H1 (cell line): ENCODE data around the gene NDUFA13. TPM values are rescaled to one million over a fixed set of nuclear protein-coding genes. Genes with fewer than 3 reads are reported as not detected.

Experiments
- CTCF ChIA-PET: fragments of 300-600 bp; sonication (Branson Sonifier 250); formaldehyde crosslinking; loops from one replicate; lab custom pipeline; 2021; ENCODE audit not compliant: partially characterized antibody; lab: Charles Lee
- POLR2A ChIA-PET: fragments of 300-600 bp; sonication (Branson Sonifier 250); formaldehyde crosslinking; loops from one replicate; lab custom pipeline; 2021; ENCODE audit warnings: inconsistent platforms; ENCODE audit not compliant: partially characterized antibody; lab: Charles Lee
- DNase-seq, 2 experiments: peaks; one replicate each; pipeline versions ENCODE4 v3.0.0 to v3.0.0-alpha.2; 2010 to 2022; ENCODE audit warnings: low spot score in 2 of 2, low read depth in 1 of 2, mixed read lengths in 1 of 2
- FAIRE-seq: peaks from 2 replicates; lab custom pipeline; 2011; peaks lifted over from hg19 to GRCh38; lab: Jason Lieb, UNC
- H2AFZ ChIP-seq: 2 replicates; pipeline ENCODE4 v1.8.1; 2012; ENCODE audit warnings: low read length, inconsistent platforms
- H2AK5ac ChIP-seq: 2 replicates; pipeline ENCODE4 v1.6.1; 2013; ENCODE audit warnings: low read depth, low read length
- H2BK120ac ChIP-seq: replicated peaks from 2 replicates; pipeline ENCODE3; 2013; ENCODE audit warnings: low read depth, low read length, inconsistent platforms
- H2BK12ac ChIP-seq: 2 replicates; pipeline ENCODE4 v1.6.1; 2013; ENCODE audit warnings: low read depth, low read length
- H2BK15ac ChIP-seq: 2 replicates; pipeline ENCODE4 v1.6.1; 2013; ENCODE audit warnings: low read length
- H2BK20ac ChIP-seq: 2 replicates; pipeline ENCODE4 v1.6.1; 2013; ENCODE audit warnings: low read length
- H2BK5ac ChIP-seq: 2 replicates; pipeline ENCODE4 v1.6.1; 2013; ENCODE audit warnings: low read depth, low read length
- H3K14ac ChIP-seq: 2 replicates; pipeline ENCODE4 v1.6.1; 2013; ENCODE audit warnings: inconsistent platforms; ENCODE audit not compliant: insufficient read length
- H3K18ac ChIP-seq: 2 replicates; pipeline ENCODE4 v1.6.1; 2013; ENCODE audit warnings: low read length; ENCODE audit errors: extremely low read depth
- H3K23ac ChIP-seq: 2 replicates; pipeline ENCODE4 v1.6.1; 2013; ENCODE audit warnings: inconsistent platforms; ENCODE audit not compliant: insufficient read length
- H3K23me2 ChIP-seq: 2 replicates; pipeline ENCODE4 v1.6.1; 2013; ENCODE audit warnings: low read depth, low read length
- H3K27ac ChIP-seq: 2 replicates; pipeline ENCODE4 v1.6.1; 2011; ENCODE audit warnings: low read depth, low read length, inconsistent platforms
- H3K27me3 ChIP-seq, 4 experiments: replicated peaks in 1 of 4; 1 replicate in 1 of 4; 2 replicates in 3 of 4; pipeline versions ENCODE4 v1.6.1 to v1.8.1; 2011 to 2013; ENCODE audit warnings: low read length in 3 of 4, mild to moderate bottlenecking in 3 of 4, inconsistent platforms in 2 of 4, mixed read lengths in 2 of 4, moderate library complexity in 1 of 4; ENCODE audit not compliant: control insufficient read depth in 3 of 4, insufficient read depth in 3 of 4; ENCODE audit errors: extremely low read depth in 1 of 4
- H3K36me3 ChIP-seq, 4 experiments: 2 replicates each; pipeline versions ENCODE4 v1.6.1 to v1.8.1; 2011 to 2013; ENCODE audit warnings: mild to moderate bottlenecking in 4 of 4, low read length in 3 of 4, moderate library complexity in 2 of 4, control low read depth in 1 of 4, inconsistent platforms in 1 of 4; ENCODE audit not compliant: insufficient read depth in 4 of 4, control insufficient read depth in 2 of 4
- H3K4ac ChIP-seq: replicated peaks from 2 replicates; pipeline ENCODE3; 2013; ENCODE audit warnings: low read length, low read depth, mixed read lengths, inconsistent platforms; ENCODE audit not compliant: insufficient read length
- H3K4me1 ChIP-seq, 4 experiments: replicated peaks in 1 of 4; 1 replicate in 1 of 4; 2 replicates in 3 of 4; pipeline versions ENCODE4 v1.6.1 to v1.8.1; 2011 to 2013; ENCODE audit warnings: low read length in 3 of 4, inconsistent platforms in 2 of 4, mixed read lengths in 1 of 4; ENCODE audit not compliant: insufficient read depth in 4 of 4, control insufficient read depth in 3 of 4
- H3K4me2 ChIP-seq, 2 experiments: 2 replicates each; pipeline versions ENCODE4 v1.6.1 to v1.8.1; 2011 to 2013; ENCODE audit warnings: low read depth in 2 of 2, low read length in 2 of 2, control low read depth in 1 of 2, inconsistent platforms in 1 of 2, mild to moderate bottlenecking in 1 of 2; ENCODE audit not compliant: insufficient read depth in 1 of 2
- H3K4me3 ChIP-seq, 4 experiments: fragments of 200-600, 300-600 bp in 1 of 4; sonication (generic), shearing (Covaris generic), sonication (Bioruptor Twin) in 1 of 4; 2 replicates each; pipeline versions ENCODE4 v1.5.1 to v1.8.1; 2011 to 2016; ENCODE audit warnings: low read length in 4 of 4, low read depth in 3 of 4, control low read depth in 2 of 4, inconsistent platforms in 2 of 4, mild to moderate bottlenecking in 2 of 4, mixed read lengths in 1 of 4, moderate library complexity in 1 of 4; ENCODE audit not compliant: insufficient read depth in 2 of 4; ENCODE audit errors: extremely low read depth in 1 of 4
- H3K56ac ChIP-seq: replicated peaks from 2 replicates; pipeline ENCODE3; 2013; ENCODE audit warnings: low read depth, mild to moderate bottlenecking, mixed read lengths, low read length, inconsistent platforms; ENCODE audit not compliant: insufficient read length
- H3K79me1 ChIP-seq: 2 replicates; pipeline ENCODE4 v1.6.1; 2013; ENCODE audit warnings: low read depth, low read length, control low read depth
- H3K79me2 ChIP-seq, 2 experiments: 2 replicates each; pipeline versions ENCODE4 v1.6.1 to v1.8.1; 2012 to 2013; ENCODE audit warnings: low read length in 2 of 2, mild to moderate bottlenecking in 2 of 2, inconsistent platforms in 1 of 2; ENCODE audit not compliant: insufficient read depth in 2 of 2, control insufficient read depth in 1 of 2
- H3K9ac ChIP-seq, 4 experiments: replicated peaks in 1 of 4; 1 replicate in 1 of 4; 2 replicates in 3 of 4; pipeline versions ENCODE4 v1.6.1 to v1.8.1; 2011 to 2013; ENCODE audit warnings: low read depth in 3 of 4, low read length in 3 of 4, control low read depth in 2 of 4, mild to moderate bottlenecking in 2 of 4, moderate library complexity in 2 of 4, inconsistent platforms in 1 of 4; ENCODE audit errors: extremely low read depth in 1 of 4
- H3K9me3 ChIP-seq, 2 experiments: 2 replicates each; pipeline versions ENCODE4 v1.6.1 to v1.8.1; 2012 to 2013; ENCODE audit warnings: mild to moderate bottlenecking in 2 of 2, moderate library complexity in 2 of 2, control low read depth in 1 of 2, inconsistent platforms in 1 of 2, low read depth in 1 of 2, low read length in 1 of 2, mixed read lengths in 1 of 2; ENCODE audit not compliant: insufficient read depth in 2 of 2
- H4K20me1 ChIP-seq, 2 experiments: replicated peaks in 1 of 2; 2 replicates each; pipeline versions ENCODE3 to v1.8.1; 2011 to 2013; ENCODE audit warnings: inconsistent platforms in 2 of 2, low read length in 2 of 2, mild to moderate bottlenecking in 1 of 2; ENCODE audit not compliant: insufficient read depth in 2 of 2, control insufficient read depth in 1 of 2
- H4K5ac ChIP-seq: 2 replicates; pipeline ENCODE4 v1.6.1; 2013; ENCODE audit warnings: low read length, low read depth, mixed read lengths, inconsistent platforms; ENCODE audit not compliant: insufficient read length
- H4K8ac ChIP-seq: 2 replicates; pipeline ENCODE4 v1.8.0; 2013; ENCODE audit warnings: mild to moderate bottlenecking, moderate library complexity, low read length, inconsistent platforms; ENCODE audit not compliant: insufficient read depth; ENCODE audit errors: extremely low read depth
- H4K91ac ChIP-seq: replicated peaks from 2 replicates; pipeline ENCODE3; 2013; ENCODE audit warnings: low read length, mixed read lengths, inconsistent platforms; ENCODE audit not compliant: insufficient read length
- CBX5 ChIP-seq: fragments of 300-800, 300-1000 bp; sonication (generic); IDR thresholded peaks from 2 replicates; pipeline ENCODE4 v1.7.1; 2016; ENCODE audit warnings: antibody characterized with exemption, low read length, low read depth
- CBX8 ChIP-seq: fragments of 300-800, 300-1000 bp; sonication (generic); IDR thresholded peaks from 2 replicates; pipeline ENCODE4 v1.7.1; 2016; ENCODE audit warnings: low read depth, low read length, borderline replicate concordance
- CTBP2 ChIP-seq: IDR thresholded peaks from 2 replicates; pipeline ENCODE4 v1.7.0; 2011; ENCODE audit warnings: borderline replicate concordance, mild to moderate bottlenecking, moderate library complexity, mixed read lengths, low read length; ENCODE audit not compliant: insufficient read depth, insufficient read length
- E2F6 ChIP-seq: IDR thresholded peaks from 2 replicates; pipeline ENCODE4 v1.6.1; 2012; ENCODE audit warnings: inconsistent platforms
- GABPA ChIP-seq: IDR thresholded peaks from 2 replicates; pipeline ENCODE4 v1.6.1; 2011; ENCODE audit warnings: mild to moderate bottlenecking, low read length, moderate library complexity, borderline replicate concordance; ENCODE audit not compliant: insufficient read depth
- POU5F1 ChIP-seq: IDR thresholded peaks from 2 replicates; pipeline ENCODE4 v1.6.1; 2011; ENCODE audit warnings: low read depth, mild to moderate bottlenecking, low read length, moderate library complexity
- SP2 ChIP-seq: IDR thresholded peaks from 2 replicates; pipeline ENCODE4 v1.6.1; 2012; ENCODE audit warnings: mild to moderate bottlenecking, low read length, inconsistent platforms
- TEAD4 ChIP-seq: IDR thresholded peaks from 2 replicates; pipeline ENCODE4 v1.6.1; 2012; ENCODE audit warnings: low read depth, low read length, inconsistent platforms, mixed read lengths
- WGBS, 2 experiments: shearing (Covaris generic) in 1 of 2; methylation state at CpG; one replicate each; pipeline versions ENCODE4 v1.1.6 to v1.1.7; 2013 to 2015; ENCODE audit warnings: low lambda C conversion rate in 2 of 2, mixed read lengths in 2 of 2, inconsistent platforms in 1 of 2, low coverage in 1 of 2, missing lambda C conversion rate in 1 of 2; ENCODE audit not compliant: insufficient replicate concordance in 2 of 2, insufficient coverage in 1 of 2, insufficient read length in 1 of 2; ENCODE audit errors: extremely low coverage in 1 of 2, missing lambda C conversion rate in 1 of 2; 5-methylcytosine and 5-hydroxymethylcytosine counted together
- polyA plus RNA-seq, 7 experiments: library from polyadenylated mRNA; depleted of rRNA in 3 of 7; stranded (reverse) in 5 of 7; unstranded in 2 of 7; fragments of >200 nt in 5 of 7; fragments of 200-250 nt in 2 of 7; gene quantifications; 1 replicate in 5 of 7; 2 replicates in 1 of 7; 4 replicates in 1 of 7; pipeline versions ENCODE4 v1.2.1 to v1.2.3, GENCODE V29; 2011 to 2013; ENCODE audit warnings: missing spikeins in 2 of 7, mixed read lengths in 2 of 7
- total RNA-seq: library from RNA; stranded (reverse); fragmentation: NEBNext Ultra II Directional; extraction: Animal tissue kit (Norgen Biotek cat#: 25700); gene quantifications from 2 replicates; pipeline ENCODE4 v1.2.1, GENCODE V29; 2021

Gene NDUFA13
- total and polyA plus RNA-seq, 2 of the 8 experiments (the other 6 are each of a cell fraction or from before 2014, with no cell fraction given), result 413 to 1,105 TPM

GRCh38 chr19:19543640-19544039, 27.6 kb downstream of the NDUFA13 start:
- Histone ChIP-seq H3K27me3 (peaks cover 6 to 19% (median 17%) of the 10 kb centered on the region in 4 experiments), H2AK5ac (no peak overlapping the region), H2BK15ac (no peak overlapping the region), H3K27ac (no peak overlapping the region), H4K20me1 (peaks cover 0 to 3% of the 10 kb centered on the region in 2 experiments), H3K4me1 (peaks cover 0 to 5% (median 2%) of the 10 kb centered on the region in 4 experiments; a peak in 3 of 7 replicates), H3K4me2 (no peak overlapping the region), H3K14ac (no peak overlapping the region), H2BK120ac (no peak overlapping the region), H3K4ac (no peak overlapping the region), H3K9me3 (peaks cover 0 to 4% of the 10 kb centered on the region in 2 experiments; a peak in 1 of 4 replicates), H2BK20ac (no peak overlapping the region), H3K36me3 (no peaks in the 10 kb centered on the region), H3K9ac (no peak overlapping the region), H4K91ac (no peak overlapping the region), H3K79me2 (no peaks in the 10 kb centered on the region), H3K23ac (no peak overlapping the region), H2BK12ac (no peak overlapping the region), H3K23me2 (peaks cover 4% of the 10 kb centered on the region; the same call in 1 of the 2 replicates), H3K56ac (no peak overlapping the region), H3K79me1 (no peaks in the 10 kb centered on the region), H3K18ac (no peak overlapping the region), H4K5ac (no peak overlapping the region), H2AFZ (no peak overlapping the region), H3K4me3 (no peak overlapping the region), H4K8ac (no peak overlapping the region), H2BK5ac (no peak overlapping the region)
- no peak for TF ChIP-seq CTBP2
- TF ChIP-seq CBX8, result no peak
- TF ChIP-seq TEAD4, result no peak
- TF ChIP-seq CBX5, result no peak
- no peak for TF ChIP-seq POU5F1
- no peak for TF ChIP-seq E2F6
- no peak for TF ChIP-seq SP2
- TF ChIP-seq GABPA, result no peak
- DNase-seq (no peak), FAIRE-seq (no peak)
- CTCF ChIA-PET, result interaction anchor here (1.0 to 15.7 kb wide), 4 partner anchors 9 to 94 kb away, joined by 3 to 223 read pairs (median 8); no protein-coding TSS in a partner anchor
- WGBS, 2 experiments, result 94% methylated on average over 15 of the region's 19 CpGs; no CpG with 5 or more reads in 1 of the 2 experiments
- POLR2A ChIA-PET, result interaction anchor here (1.3 to 1.8 kb wide), 5 partner anchors 8 to 100 kb away, joined by 3 to 4 read pairs (median 4); partner anchors contain the start of genes GMIP and NDUFA13
